ENCODE measurements around the gene RNF123.
"Not testable (repeated sequence)": the region's sequence is repeated elsewhere in the genome, so short reads cannot be mapped to it uniquely, and the experiment has no call there.

Gene RNF123

GRCh38 chr3:49680493-49681231 is 8.7 kb upstream of the RNF123 start:
- Mint-ChIP-seq H3K36me3 (peaks cover 36% of the 10 kb centered on the region), H3K27ac (no peak overlapping the region), H3K4me1 (peaks cover 2% of the 10 kb centered on the region), H3K27me3 (peaks cover 3% of the 10 kb centered on the region), H3K9me3 (no peaks in the 10 kb centered on the region), H3K4me3 (no peak overlapping the region)
- ATAC-seq (ENCODE audit: low read depth), result no peak
- no peak for DNase-seq (ENCODE audit: low spot score in 2 of 2)

GRCh38 chr3:49681232-49681522 is 8.2 kb upstream of the RNF123 start:
- no peak overlapping the region for H3K4me3 Mint-ChIP-seq
- ATAC-seq (ENCODE audit: low read depth) (no peak), DNase-seq (ENCODE audit: low spot score in 2 of 2) (no peak)
- H3K9me3 Mint-ChIP-seq, result no peaks in the 10 kb centered on the region
- H3K27ac Mint-ChIP-seq, result no peak overlapping the region
- peaks cover 2% of the 10 kb centered on the region for H3K4me1 Mint-ChIP-seq
- peaks cover 3% of the 10 kb centered on the region for H3K27me3 Mint-ChIP-seq
- H3K36me3 Mint-ChIP-seq, result peaks cover 34% of the 10 kb centered on the region

GRCh38 chr3:49681543-49681942 is 7.8 kb upstream of the RNF123 start:
- peaks cover 34% of the 10 kb centered on the region for H3K36me3 Mint-ChIP-seq
- H3K4me1 Mint-ChIP-seq, result peaks cover 2% of the 10 kb centered on the region
- H3K27me3 Mint-ChIP-seq, result peaks cover 3% of the 10 kb centered on the region
- no peaks in the 10 kb centered on the region for H3K9me3 Mint-ChIP-seq
- DNase-seq (ENCODE audit: low spot score in 2 of 2), result no peak
- ATAC-seq (ENCODE audit: low read depth), result no peak
- no peak overlapping the region for H3K27ac Mint-ChIP-seq
- H3K4me3 Mint-ChIP-seq, result no peak overlapping the region

- peaks cover 3% of the 10 kb centered on the region for H3K27me3 Mint-ChIP-seq
- no peaks in the 10 kb centered on the region for H3K9me3 Mint-ChIP-seq
- no peak overlapping the region for H3K27ac Mint-ChIP-seq
- H3K4me1 Mint-ChIP-seq, result peaks cover 3% of the 10 kb centered on the region
- H3K4me3 Mint-ChIP-seq, result no peak overlapping the region
- peaks cover 30% of the 10 kb centered on the region for H3K36me3 Mint-ChIP-seq
- ATAC-seq (ENCODE audit: low read depth) (no peak), DNase-seq (ENCODE audit: low spot score in 2 of 2) (no peak)
Observed at GRCh38 chr3:49683162-49683561, 6.2 kb upstream of the RNF123 start.

GRCh38 chr3:49684453-49684852 is 4.9 kb upstream of the RNF123 start:
- not testable (repeated sequence) for H3K27me3 Mint-ChIP-seq; ATAC-seq (ENCODE audit: low read depth); DNase-seq (ENCODE audit: low spot score in 2 of 2); H3K27ac Mint-ChIP-seq; H3K4me3 Mint-ChIP-seq; H3K9me3 Mint-ChIP-seq
- Mint-ChIP-seq H3K36me3 (peaks cover 28% of the 10 kb centered on the region), H3K4me1 (peaks cover 12% of the 10 kb centered on the region)

- not testable (repeated sequence) for ATAC-seq (ENCODE audit: low read depth); H3K9me3 Mint-ChIP-seq; DNase-seq (ENCODE audit: low spot score in 2 of 2); H3K27me3 Mint-ChIP-seq; H3K27ac Mint-ChIP-seq
- Mint-ChIP-seq H3K4me3 (peak overlapping the region; percentile 11), H3K4me1 (peaks cover 15% of the 10 kb centered on the region), H3K36me3 (peaks cover 23% of the 10 kb centered on the region)
Observed at GRCh38 chr3:49685103-49685502, 4.3 kb upstream of the RNF123 start.

GRCh38 chr3:49685846-49686245 is 3.5 kb upstream of the RNF123 start:
- DNase-seq (ENCODE audit: low spot score in 2 of 2); H3K4me3 Mint-ChIP-seq; H3K27me3 Mint-ChIP-seq; H3K9me3 Mint-ChIP-seq; H3K27ac Mint-ChIP-seq: not testable (repeated sequence)
- Mint-ChIP-seq H3K4me1 (peaks cover 20% of the 10 kb centered on the region), H3K36me3 (peaks cover 16% of the 10 kb centered on the region)
- peak; percentile 2 for ATAC-seq (ENCODE audit: low read depth)

- not testable (repeated sequence) for H3K27me3 Mint-ChIP-seq; H3K27ac Mint-ChIP-seq; H3K9me3 Mint-ChIP-seq; DNase-seq (ENCODE audit: low spot score in 2 of 2)
- H3K36me3 Mint-ChIP-seq, result peaks cover 14% of the 10 kb centered on the region
- peak overlapping the region; percentile 54 for H3K4me3 Mint-ChIP-seq
- peaks cover 20% of the 10 kb centered on the region for H3K4me1 Mint-ChIP-seq
- ATAC-seq (ENCODE audit: low read depth), result peak; percentile 11
Observed at GRCh38 chr3:49686346-49686745, 3.0 kb upstream of the RNF123 start.

- not testable (repeated sequence) for DNase-seq (ENCODE audit: low spot score in 2 of 2); H3K27ac Mint-ChIP-seq; ATAC-seq (ENCODE audit: low read depth); H3K9me3 Mint-ChIP-seq; H3K27me3 Mint-ChIP-seq
- H3K4me3 Mint-ChIP-seq, result peak overlapping the region; percentile 55
- H3K36me3 Mint-ChIP-seq, result peaks cover 12% of the 10 kb centered on the region
- peaks cover 20% of the 10 kb centered on the region for H3K4me1 Mint-ChIP-seq
Observed at GRCh38 chr3:49686769-49687423, 2.5 kb upstream of the RNF123 start.

- not testable (repeated sequence) for H3K9me3 Mint-ChIP-seq; H3K27ac Mint-ChIP-seq; DNase-seq (ENCODE audit: low spot score in 2 of 2); H3K27me3 Mint-ChIP-seq; ATAC-seq (ENCODE audit: low read depth); H3K4me3 Mint-ChIP-seq
- H3K36me3 Mint-ChIP-seq, result peaks cover 12% of the 10 kb centered on the region
- H3K4me1 Mint-ChIP-seq, result peaks cover 20% of the 10 kb centered on the region
Observed at GRCh38 chr3:49687424-49687795, 1.9 kb upstream of the RNF123 start.

- not testable (repeated sequence) for DNase-seq (ENCODE audit: low spot score in 2 of 2); ATAC-seq (ENCODE audit: low read depth); H3K9me3 Mint-ChIP-seq; H3K36me3 Mint-ChIP-seq; H3K27me3 Mint-ChIP-seq
- peaks cover 24% of the 10 kb centered on the region for H3K4me1 Mint-ChIP-seq
- H3K4me3 Mint-ChIP-seq, result peak overlapping the region; percentile 96
- peak overlapping the region; percentile 91 for H3K27ac Mint-ChIP-seq
Observed at GRCh38 chr3:49688338-49689045, 865 bp upstream of the RNF123 start.

GRCh38 chr3:49689908-49690624 is 709 bp downstream of the RNF123 start:
- Mint-ChIP-seq H3K4me1 (peaks cover 24% of the 10 kb centered on the region), H3K27ac (peak overlapping the region; percentile 91), H3K4me3 (peak overlapping the region; percentile 96)
- H3K27me3 Mint-ChIP-seq; DNase-seq (ENCODE audit: low spot score in 2 of 2); H3K9me3 Mint-ChIP-seq; H3K36me3 Mint-ChIP-seq; ATAC-seq (ENCODE audit: low read depth): not testable (repeated sequence)

- H3K9me3 Mint-ChIP-seq; H3K27me3 Mint-ChIP-seq; H3K36me3 Mint-ChIP-seq; H3K27ac Mint-ChIP-seq; ATAC-seq (ENCODE audit: low read depth); DNase-seq (ENCODE audit: low spot score in 2 of 2): not testable (repeated sequence)
- Mint-ChIP-seq H3K4me1 (peaks cover 24% of the 10 kb centered on the region), H3K4me3 (peak overlapping the region; percentile 96)
Observed at GRCh38 chr3:49690856-49691255, 1.5 kb downstream of the RNF123 start.

- H3K36me3 Mint-ChIP-seq; H3K9me3 Mint-ChIP-seq; ATAC-seq (ENCODE audit: low read depth); H3K4me3 Mint-ChIP-seq; H3K27ac Mint-ChIP-seq; DNase-seq (ENCODE audit: low spot score in 2 of 2); H3K27me3 Mint-ChIP-seq: not testable (repeated sequence)
- peaks cover 24% of the 10 kb centered on the region for H3K4me1 Mint-ChIP-seq
Observed at GRCh38 chr3:49691481-49691880, 2.1 kb downstream of the RNF123 start.

Data from memory B cell (primary cell).